T-helper 1 cell (primary cell): ENCODE measurements around the gene CREB5.

Experiments
- DNase-seq, 5 donors: peaks; one replicate each; pipeline ENCODE4 v3.0.0-alpha.2; 2012 to 2020

CREB5 gene

DNA sequence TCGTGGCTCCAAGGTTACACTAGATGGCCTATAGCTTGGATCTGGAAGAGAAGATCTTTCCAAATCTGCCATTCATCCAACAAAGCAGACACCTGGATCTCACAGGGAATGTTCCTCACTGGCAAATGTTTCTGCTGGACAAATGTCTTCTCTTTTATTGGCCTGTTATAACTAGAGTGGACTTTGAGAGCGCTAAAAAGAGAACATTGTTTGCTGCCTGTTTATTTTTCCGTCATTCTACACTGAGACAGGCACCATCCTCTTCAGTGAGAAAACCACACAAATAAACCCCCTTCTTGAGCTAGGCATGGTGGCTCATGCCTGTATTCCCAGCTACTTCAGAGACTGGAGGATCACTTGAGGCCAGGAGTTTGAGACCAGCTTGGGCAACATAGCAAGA, 206.9 kb downstream of the CREB5 start:
- no peak for DNase-seq

DNA sequence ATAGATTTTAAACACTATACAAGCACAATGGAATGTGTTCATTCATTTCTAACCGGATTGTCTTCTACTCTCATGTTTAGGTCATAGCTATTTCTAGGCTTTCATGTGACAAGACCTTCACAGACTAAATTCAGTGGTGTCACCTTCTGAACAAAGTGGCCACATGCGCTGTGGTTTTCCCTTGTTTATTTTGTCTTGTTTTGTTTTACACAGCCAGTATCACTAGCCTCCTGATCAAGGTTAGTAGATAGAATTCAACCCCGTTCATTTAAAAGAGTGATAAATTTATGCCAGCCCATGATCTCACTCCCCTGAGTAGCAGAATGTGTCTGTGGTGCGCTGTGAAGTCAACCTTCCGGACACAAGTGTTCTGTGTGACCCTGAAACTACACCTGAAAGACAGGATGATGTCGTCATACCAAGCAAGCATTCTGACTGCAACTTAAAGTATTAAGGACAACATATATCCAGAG, 209.1 kb downstream of the CREB5 start:
- DNase-seq = no peak

DNA sequence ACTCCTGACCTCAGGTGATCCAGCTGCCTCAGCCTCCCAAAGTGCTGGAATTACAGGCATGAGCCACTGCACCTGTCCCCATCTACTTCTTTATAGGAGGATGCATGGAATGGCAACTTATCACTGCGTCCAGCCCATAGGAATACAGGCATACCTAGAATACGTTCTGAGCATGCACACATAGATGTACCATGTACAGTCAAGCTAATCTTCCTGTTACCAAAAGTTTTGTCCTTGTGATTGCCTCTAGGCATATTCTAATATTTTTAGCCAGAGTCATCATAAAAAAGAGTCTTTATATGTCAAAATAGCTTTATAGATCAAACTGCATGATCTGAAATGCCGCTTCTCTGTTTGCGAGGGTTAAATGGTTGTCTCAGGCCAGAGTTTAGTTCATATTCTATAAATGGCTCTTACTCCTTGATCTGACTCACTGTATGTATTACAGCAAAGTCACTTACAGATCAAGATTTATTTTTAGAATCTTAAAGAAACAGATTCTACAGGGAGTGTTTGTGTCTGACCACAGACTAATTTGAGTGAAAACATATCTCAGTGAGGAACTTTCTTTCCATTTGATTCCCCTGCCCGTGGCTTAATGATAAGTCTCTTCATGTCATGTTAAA, 210.9 kb downstream of the CREB5 start:
- no peak for DNase-seq

DNA sequence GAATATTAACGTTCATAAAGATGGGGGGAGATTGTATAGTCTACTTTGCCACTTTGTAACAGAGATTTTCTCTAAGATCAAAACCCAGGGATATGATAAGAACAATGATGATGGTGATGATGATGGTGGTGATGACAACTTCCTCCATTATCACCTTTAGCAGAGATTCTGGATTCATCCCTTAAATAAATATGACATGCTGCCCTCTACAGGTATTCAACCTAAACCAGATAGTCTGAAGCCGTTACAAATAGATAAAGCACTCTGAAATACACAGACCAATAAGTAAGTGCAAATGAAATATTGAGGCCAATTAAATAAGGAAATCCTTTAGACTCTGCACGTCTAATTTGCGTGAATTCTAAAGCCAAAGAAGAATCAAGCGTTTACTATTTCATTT, 211.5 kb downstream of the CREB5 start:
- no peak for DNase-seq

DNA sequence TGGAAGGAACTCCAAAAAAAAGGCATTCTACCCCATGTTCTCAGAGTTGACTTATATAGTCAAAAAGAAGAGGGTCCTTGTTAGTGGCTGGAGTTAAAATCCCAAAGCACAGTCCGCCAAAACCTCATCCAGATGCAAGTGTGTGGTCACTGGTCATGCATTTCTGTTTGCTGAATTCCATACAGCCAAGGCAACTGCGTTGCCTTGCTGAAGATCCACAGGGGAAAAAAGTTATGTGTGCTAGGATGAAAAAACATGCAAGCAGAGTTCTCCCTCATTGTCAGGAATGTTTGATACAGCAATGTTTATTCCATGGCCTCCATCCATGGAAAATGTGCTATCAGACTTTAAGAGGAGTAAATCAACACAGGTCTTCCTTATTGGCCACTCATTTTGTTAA, 213.1 kb downstream of the CREB5 start:
- DNase-seq = no peak

DNA sequence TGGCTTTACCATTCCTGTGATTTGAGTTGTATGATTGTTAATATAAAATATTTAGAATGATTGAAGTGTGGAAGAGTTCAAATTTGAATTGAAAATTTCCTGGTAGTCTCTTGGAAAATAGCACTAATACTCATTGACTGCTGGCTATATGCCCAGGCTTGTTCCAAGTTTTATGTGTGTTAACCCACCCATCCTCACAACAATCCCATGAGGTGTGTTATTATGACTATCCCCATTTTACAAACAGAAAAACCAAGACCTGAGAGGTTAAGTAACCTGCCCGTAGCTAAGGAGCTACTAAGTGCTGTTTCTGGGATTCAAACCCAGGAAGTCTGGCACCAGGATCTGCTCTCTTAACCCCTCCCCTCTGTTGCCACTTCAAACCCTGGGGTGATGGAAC, 213.9 kb downstream of the CREB5 start:
- DNase-seq = no peak

DNA sequence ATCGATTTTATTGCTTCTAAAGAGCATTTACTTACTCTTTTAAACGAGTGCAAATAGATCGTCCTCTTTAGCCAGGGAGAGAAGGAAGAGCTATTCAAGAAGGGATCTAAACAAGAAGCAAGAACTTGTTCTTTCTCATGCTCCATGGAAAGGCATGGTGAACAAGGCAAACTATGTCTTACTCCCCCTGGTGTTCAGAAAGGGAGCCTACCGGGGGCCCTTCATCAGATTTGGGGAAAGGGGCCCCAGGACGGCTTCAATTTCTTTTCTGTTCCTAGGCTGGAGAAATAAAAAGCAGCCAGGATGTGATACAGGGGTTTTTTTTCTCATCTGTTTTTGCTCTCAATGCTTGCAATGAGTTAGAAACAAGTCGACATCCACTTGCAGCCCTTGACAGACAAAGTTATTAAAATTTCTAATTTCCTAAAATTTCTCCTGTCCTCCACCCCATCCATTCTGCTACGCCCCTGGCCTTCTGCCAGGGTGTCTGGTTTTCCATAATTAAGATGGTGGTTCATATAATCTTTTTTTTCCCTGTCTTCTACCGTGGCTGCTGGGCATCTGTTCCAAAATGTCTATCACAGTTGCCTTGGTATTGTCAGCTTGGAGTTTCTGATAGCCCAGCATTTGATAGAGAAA, 214.4 kb downstream of the CREB5 start:
- DNase-seq = peak in 1 of 5 donors; percentile 4

DNA sequence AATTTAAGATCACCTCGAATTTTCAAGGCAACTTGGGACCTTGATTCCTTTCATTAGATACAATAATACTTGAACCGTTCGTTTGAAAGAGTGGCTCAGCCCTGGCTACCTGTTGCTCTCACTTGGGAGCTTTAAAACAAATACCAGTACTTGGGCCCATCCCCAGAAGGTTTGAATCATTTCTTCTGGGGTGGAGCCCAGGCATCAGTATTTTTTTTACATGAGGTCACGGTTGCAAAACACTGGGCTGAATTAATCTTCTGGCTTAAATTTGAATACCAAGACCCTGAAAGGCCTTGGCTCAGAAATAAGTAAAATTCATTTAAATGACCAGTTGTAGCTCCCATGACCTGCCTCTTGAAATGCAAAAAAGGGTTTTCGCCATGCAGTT, 214.9 kb downstream of the CREB5 start:
- DNase-seq = no peak

DNA sequence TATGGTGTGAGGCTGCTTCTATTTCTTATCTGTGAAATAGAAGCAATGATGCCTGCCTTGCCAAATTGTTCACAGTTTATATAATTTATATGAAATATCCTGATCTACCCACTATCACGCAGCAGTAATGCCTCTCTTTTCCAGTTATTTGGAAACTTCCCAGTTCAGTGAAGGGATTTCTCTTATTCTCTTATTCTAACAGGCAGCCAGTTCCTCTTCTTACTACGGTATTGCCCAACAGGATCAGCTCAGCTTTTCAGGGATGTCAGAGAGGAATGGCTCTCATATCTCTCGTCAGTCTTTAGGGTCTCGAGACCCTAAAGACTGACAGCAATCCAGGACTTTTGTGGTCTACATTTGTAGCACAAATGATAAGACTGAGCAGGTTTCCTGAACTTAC, 215.6 kb downstream of the CREB5 start:
- no peak for DNase-seq

DNA sequence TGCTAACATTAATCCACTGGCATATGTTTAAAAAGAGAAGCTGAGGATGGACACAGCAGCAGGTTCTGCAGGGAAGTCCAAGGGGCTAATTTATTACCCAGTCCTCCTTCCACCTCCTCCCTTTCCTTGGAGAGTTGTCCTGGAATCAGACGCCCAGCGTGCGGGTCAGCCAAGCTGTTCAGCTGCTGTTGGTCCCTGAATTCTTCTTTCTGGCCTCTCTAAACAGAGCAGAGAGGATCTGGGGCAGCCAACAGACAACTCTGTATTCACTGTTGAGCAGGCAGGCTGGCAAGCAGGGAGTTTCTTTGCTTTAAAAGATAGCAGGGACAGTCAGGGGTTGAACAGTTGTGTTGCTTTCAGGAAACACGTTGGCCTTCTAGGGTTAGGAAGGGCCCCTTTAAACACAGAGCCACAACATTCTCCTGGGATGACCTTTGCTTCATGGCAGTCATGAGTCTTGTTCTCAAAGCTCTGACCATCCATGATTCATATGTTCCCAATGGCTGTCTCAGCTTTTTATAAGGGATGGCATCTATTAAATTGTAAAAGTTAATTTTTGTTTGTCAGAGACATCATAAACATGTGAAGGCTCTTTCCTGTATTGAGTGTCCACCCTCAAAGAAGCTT, 217.0 kb downstream of the CREB5 start:
- no peak for DNase-seq

DNA sequence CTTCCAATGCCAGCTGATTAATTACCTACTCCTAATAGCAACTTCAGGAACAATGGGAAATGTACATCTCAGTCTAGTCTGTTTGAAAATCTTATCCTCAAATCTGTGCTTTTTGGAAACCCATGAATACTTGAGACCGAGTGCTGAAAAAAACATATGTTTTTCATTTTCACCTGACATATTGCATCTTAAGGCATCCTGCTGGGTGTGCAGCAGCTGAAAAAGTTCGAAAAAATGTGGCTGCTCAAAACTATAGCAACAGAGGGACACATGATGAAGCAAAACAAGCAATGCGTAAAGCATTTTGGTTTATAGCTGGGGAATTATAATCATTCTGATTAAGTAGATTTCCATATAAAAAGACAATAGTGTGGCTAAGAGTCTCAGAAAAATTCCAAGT, 218.0 kb downstream of the CREB5 start:
- no peak for DNase-seq

DNA sequence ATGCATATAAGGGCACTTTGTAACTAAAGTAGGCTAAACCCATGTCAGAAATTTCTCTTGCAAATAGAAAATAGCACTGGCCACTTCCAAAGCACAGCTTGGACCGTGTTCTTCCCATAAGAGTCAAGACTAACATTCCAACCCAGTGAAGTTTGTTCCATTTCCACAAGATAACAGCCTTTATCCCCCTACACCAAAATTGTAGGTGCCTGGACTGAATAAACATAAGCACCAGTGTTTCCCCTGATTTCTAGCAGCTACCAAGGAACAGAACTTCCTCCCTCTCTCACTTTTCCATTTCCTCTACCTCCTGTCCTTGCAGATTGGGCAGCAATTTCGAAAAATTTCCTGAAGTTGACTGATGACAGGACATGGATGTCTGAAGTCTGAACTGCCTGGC, 219.7 kb downstream of the CREB5 start:
- no peak for DNase-seq

DNA sequence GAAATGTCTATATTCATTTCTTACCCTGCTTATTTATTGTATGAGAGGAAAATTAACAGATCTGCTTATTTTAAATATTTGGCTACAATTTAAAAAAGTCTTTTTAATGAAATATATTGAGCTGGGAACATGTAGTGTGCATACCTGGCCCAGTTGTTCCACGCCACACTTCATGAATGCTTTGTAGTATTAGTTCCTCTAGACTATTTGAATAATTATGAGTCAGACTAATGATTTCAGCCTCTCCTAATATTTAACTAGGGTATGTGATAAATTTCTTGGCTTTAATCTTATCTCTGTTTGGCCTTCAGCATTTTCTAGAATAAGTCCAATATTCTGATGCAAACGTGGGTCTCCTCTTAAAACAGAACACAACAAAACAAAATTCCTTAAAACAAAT, 226.6 kb downstream of the CREB5 start:
- DNase-seq = no peak

DNA sequence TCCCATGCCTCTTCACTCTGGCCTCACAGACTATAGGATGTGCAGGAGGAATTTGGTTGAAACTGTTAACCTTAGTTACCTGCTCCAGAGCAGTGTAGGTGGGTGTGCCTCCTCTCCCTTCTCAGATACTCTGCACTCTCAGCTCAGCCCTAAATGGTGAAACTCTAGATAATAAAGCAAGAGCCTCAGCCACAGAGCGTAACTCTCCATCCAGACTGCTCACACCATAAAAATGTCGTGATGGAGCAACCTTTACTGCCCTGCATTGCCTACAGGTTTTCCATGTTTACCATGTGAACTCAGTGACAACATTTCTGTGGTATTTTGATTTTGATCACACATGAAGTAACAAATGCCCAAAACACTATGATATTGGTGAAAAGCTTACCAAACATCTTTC, 227.7 kb downstream of the CREB5 start:
- DNase-seq = no peak

DNA sequence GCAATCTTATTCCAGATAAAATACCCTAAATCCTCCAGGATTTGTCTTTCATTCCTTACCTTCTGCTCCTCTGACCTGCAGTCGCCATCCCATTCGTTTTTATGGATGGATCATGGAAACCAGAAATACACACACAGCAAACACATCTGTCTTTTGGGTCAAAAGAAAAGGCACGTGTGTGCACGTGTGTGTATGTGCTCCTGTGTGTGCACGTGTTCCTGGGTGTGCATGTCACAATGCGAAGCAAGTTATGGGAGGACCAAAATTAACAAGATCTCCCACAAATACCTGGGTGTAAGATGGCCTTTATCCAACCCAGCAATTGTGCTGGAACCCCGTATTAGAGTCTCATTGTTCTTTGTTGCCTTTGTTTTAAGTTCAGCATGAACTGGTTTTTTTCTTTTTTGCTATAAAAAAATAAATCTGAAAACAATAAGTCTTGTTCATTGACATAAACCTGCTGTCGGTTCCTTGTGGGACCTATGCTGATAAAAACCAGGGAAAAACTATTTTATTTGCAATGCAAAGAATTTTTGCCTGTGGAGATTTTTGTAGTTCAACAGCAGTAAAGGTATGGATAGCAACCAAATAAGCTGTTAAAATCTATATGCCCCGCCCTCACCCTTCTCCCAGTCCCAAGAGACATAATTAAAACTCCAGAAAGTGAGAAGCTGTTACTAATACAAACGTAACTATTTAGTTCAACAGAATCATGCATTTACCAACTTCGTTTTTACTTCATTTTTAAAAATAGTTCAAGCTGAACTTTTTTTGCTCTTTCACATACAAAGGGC, 229.6 kb downstream of the CREB5 start:
- DNase-seq = no peak

DNA sequence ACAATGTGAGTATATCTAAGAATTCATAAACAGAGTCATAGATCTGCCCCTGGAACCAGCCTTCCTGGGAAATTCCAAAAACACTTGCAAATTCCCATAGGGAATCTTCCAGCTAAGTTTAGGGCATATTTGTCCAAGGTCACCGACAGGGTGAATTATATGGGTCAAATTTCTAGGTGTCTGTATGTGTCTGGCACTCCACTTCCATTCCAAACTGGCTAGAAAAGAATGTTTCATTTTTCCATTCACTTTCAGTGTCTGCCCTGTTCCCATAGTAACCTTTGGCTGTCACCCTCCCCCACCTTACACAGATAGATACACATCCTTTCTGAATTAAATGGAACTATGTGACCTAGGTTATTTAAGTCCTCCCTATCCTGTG, 230.9 kb downstream of the CREB5 start:
- DNase-seq = no peak

DNA sequence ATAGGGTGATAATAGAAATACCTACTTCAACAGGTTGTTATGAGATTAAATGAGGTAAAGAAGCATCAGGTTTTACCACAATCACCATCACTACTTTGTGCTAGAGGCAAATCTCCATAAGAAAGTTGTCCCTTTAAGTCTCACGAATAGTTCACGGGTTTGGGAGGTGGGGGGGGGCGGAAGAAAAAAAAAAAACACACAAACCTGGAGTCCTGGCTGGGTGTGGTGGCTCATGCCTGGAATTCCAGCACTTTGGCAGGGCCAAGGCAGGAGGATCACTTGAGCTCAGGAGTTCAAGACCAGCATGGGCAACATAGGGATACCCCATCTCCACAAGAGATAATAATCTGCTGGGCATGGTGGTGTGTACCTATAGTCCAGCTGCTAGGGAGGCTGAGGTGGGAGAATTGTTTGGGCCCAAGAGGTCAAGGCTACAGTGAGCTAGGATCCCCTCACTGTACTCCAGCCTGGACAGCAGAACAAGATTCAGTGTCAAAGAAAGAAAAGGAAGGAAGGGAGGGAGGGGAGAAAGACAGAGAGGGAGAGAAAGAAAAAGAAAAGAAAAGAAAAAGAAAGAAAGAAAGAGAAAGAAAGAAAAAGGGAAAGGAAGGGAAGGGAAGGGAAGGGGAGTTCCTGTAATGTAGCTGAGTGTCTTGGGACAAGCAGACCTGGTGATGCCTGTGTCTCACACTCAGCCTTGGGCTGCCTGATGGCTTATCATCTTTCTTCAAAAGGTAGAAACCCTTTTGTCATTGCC, 231.4 kb downstream of the CREB5 start:
- DNase-seq = no peak

DNA sequence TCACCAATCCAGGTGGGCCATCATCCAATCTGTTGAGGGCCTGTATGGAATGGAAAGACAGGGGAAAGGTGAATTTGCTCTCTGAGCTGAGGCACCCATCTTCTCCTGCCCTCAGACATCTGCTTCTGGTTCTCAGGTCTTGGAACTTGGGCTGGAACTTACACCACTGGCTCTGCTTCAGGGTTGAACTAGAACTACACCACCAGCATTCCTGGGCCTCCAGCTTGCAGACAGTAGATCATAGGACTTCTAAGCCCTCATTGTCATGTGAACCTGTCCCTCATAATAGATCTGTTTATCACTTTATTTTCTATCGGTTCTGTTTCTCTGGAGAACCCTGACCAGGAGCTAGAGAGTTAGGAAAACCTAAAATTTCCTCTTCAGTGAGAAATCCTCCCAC, 233.5 kb downstream of the CREB5 start:
- no peak for DNase-seq

DNA sequence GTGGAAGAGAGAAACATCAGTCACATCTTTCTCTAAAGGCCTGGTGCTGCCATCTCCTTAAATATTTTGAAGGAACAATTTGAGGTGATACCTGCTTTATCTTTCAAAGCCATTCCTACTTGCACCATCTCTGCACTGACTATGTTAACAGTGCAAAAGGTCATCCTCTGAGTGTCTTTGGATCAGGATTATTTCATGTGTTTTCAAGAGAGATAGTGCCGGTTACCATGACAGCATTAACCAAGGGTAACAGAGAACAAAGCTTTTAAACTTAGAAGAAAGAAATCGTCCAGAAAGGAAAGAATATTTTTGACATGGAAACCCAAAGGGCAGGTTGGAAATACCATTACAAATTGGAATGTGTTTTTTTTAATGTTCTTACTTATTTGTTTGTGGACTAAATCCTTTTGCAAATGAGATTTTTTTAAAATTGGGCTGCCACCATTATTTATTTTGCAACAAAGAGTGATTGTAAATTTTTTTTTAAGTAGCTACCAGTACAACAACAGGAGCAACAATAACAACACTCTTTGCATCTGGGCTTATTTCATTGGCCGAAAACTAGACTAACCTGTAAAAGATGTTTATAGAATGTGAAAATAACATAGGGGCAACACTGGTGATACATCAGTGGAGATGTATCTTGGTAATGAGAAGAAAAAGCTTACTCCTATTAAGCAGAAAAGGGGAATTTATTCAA, 234.2 kb downstream of the CREB5 start:
- no peak for DNase-seq

DNA sequence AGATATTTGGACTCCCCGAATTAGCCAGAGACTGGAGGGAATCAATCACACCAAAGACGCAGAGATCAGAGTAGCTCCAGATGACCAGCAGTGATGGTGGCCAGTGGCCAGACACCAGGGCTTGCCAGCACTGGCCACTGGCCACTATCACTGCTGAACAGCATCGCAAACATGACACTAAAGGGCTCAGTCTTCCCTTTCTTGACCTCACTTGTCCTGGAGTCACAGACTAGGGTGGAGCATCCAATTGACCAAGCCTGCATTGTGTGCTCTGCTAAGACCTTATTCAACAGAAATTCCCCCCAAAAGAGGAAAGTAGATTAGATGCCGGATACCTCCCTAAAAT, 234.7 kb downstream of the CREB5 start:
- no peak for DNase-seq

DNA sequence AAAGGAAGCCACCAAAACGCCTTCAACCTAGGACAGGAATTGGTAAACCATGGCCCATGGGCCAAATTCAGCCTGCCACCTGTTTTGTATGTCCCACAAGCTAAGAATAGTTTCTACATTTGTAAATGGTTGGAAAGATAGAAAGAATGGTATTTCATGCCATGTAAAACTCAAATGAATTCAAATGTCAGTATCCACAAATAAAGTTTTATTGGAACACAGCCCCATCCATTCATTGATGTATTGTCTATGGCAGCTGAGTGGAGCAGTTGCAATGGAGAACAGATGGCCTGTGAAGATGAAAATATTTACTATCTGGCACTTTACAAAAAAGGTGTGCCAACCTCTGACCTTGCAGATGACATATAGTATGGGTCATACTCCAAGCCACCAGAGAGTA, 236.9 kb downstream of the CREB5 start:
- DNase-seq = no peak

DNA sequence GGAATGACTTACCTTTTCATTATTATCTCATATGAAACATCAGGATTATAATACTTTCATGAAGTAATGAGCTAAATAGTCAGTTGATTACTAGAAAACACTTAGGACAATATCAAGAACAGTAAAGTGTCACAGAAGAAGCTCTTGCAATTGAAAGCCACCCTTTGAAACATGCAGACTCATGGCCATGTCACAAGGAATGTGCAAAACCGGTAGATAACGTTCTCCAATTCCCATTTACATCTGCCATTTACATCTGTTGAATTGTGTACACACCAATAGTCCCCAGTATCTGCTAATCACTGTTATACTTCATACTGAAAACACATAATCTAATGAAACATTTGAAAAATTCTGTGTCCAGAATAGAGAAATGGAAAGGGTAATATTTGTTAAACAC, 237.5 kb downstream of the CREB5 start:
- DNase-seq = no peak
